PC-3 (cell line): ENCODE data around the gene ADAMTS15. TPM values are rescaled to one million over a fixed set of nuclear protein-coding genes. Genes with fewer than 3 reads are reported as not detected.

Experiments used
- ATAC-seq: fragments of 200-7000 bp; cut with Tn5 transposase; 2 replicates; pipeline ENCODE4 v1.9.1; 2020; ENCODE audit warnings: mild to moderate bottlenecking, moderate library complexity
- BruUV-seq: library from RNA; stranded (reverse); fragments of 400-500 nt; replicated peaks from 2 replicates; lab custom pipeline; 2021; lab: Mats Ljungman, UMichigan
- CTCF ChIA-PET: fragments of 300-600 bp; sonication (Branson Sonifier 250); formaldehyde crosslinking; loops from one replicate; lab custom pipeline; 2022; ENCODE audit warnings: antibody characterized with exemption; lab: Charles Lee
- POLR2A ChIA-PET: fragments of 300-600 bp; sonication (Branson Sonifier 250); formaldehyde crosslinking; loops from one replicate; lab custom pipeline; 2022; ENCODE audit warnings: antibody characterized with exemption; ENCODE audit not compliant: unreplicated experiment; lab: Charles Lee
- DNase-seq: peaks from one replicate; pipeline ENCODE4 v3.0.0-alpha.2; 2015
- H2AFZ ChIP-seq: fragments of 300-600 bp; sonication (generic); 2 replicates; pipeline ENCODE4 v1.6.0; 2016; ENCODE audit warnings: antibody characterized with exemption, low read length
- H3F3A ChIP-seq: fragments of 300-600 bp; sonication (generic); one replicate; pipeline ENCODE4 v1.6.0; 2017; ENCODE audit warnings: antibody characterized with exemption, low read length, control low read depth, mild to moderate bottlenecking; ENCODE audit not compliant: unreplicated experiment
- H3K27ac ChIP-seq: fragments of 300-600 bp; sonication (generic); 2 replicates; pipeline ENCODE4 v1.5.1; 2016; ENCODE audit warnings: mild to moderate bottlenecking, low read length
- H3K27me3 ChIP-seq: fragments of 300-600 bp; sonication (generic); 2 replicates; pipeline ENCODE4 v1.6.1; 2016; ENCODE audit warnings: low read length, mixed read lengths
- H3K36me3 ChIP-seq: fragments of 300-600 bp; sonication (generic); 2 replicates; pipeline ENCODE4 v1.6.1; 2016; ENCODE audit warnings: low read depth, mixed run types, low read length, mixed read lengths
- H3K4me1 ChIP-seq: fragments of 300-600 bp; sonication (generic); 2 replicates; pipeline ENCODE4 v1.5.1; 2016; ENCODE audit warnings: low read length; ENCODE audit not compliant: insufficient read depth
- H3K4me2 ChIP-seq: fragments of 300-600 bp; sonication (generic); 2 replicates; pipeline ENCODE4 v1.6.0; 2016; ENCODE audit warnings: low read length
- H3K4me3 ChIP-seq: fragments of 300-600 bp; sonication (generic); 2 replicates; pipeline ENCODE4 v1.5.1; 2016; ENCODE audit warnings: mild to moderate bottlenecking, low read length, mixed read lengths
- H3K79me2 ChIP-seq: fragments of 300-600 bp; sonication (generic); 2 replicates; pipeline ENCODE4 v1.6.1; 2017; ENCODE audit warnings: low read length, mixed read lengths
- H3K9ac ChIP-seq: fragments of 300-600 bp; sonication (generic); 2 replicates; pipeline ENCODE4 v1.6.0; 2016; ENCODE audit warnings: mild to moderate bottlenecking, low read length
- H3K9me2 ChIP-seq: fragments of 300-600 bp; sonication (generic); replicated peaks from 2 replicates; pipeline ENCODE4 v1.6.1; 2016; ENCODE audit warnings: mixed run types, low read length, mixed read lengths
- H3K9me3 ChIP-seq: fragments of 300-600 bp; sonication (generic); 2 replicates; pipeline ENCODE4 v1.6.1; 2016; ENCODE audit warnings: low read length, mixed read lengths
- H4K20me1 ChIP-seq: fragments of 300-600 bp; sonication (generic); 2 replicates; pipeline ENCODE4 v1.6.1; 2016; ENCODE audit warnings: low read length, mixed read lengths
- EZH2 ChIP-seq: fragments of 300-600 bp; sonication (generic); IDR thresholded peaks from one replicate; pipeline ENCODE4 v1.6.1; 2017; ENCODE audit warnings: antibody characterized with exemption, mild to moderate bottlenecking, low read length; ENCODE audit not compliant: unreplicated experiment
- EZH2phosphoT487 ChIP-seq: fragments of 300-600 bp; sonication (generic); IDR thresholded peaks from 2 replicates; pipeline ENCODE4 v1.6.1; 2018; ENCODE audit warnings: mild to moderate bottlenecking, antibody characterized with exemption, low read length, borderline replicate concordance
- intact Hi-C: fragments of 100-400 bp; cut with micrococcal nuclease; formaldehyde crosslinking; loops from 2 replicates; pipeline ENCODE4 v1.9.0; 2023
- total RNA-seq: library from RNA; depleted of rRNA; stranded (reverse); fragments of >200 nt; gene quantifications from 2 replicates; pipeline ENCODE4 v1.2.3, GENCODE V29; 2014
- TF ChIP-seq, protein P1 (sequence below): fragments of 300-600 bp; sonication (generic); conservative IDR thresholded peaks from 2 replicates; pipeline ENCODE4 v1.5.1; 2017; ENCODE audit warnings: antibody characterized with exemption, low read depth, mild to moderate bottlenecking, low read length

Gene ADAMTS15
- total RNA-seq, 1 experiment from 2014 or later = 16.8 TPM

DNA sequence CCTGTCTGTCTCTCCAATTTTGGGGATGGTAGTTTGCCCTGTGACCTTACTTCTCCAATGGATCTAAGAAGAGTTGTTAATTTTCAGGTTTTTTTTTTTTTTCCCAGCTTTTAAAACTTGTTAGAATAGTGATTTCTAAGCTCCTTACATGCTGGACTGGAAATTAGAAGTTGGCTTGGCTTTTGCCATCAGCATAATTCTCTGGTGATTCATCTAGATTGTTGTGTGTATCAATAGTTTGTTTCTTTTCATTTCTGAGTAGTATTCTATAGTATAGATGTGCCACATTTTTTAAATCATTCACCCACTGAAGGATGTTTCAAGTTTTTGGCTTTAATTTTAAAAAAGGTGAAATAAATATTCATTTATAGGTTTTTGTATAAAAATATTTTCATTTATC, 51.4 kb downstream of the ADAMTS15 start:
- H3K79me2 ChIP-seq = no peaks in the 10 kb centered on the region
- no peaks in the 10 kb centered on the region for H3K36me3 ChIP-seq
- H3K4me1 ChIP-seq = peaks cover 13% of the 10 kb centered on the region
- POLR2A ChIA-PET = interaction anchor here (0.6 kb wide), 1 partner anchor 137 kb away, joined by 8 read pairs; no protein-coding TSS in a partner anchor
- H2AFZ ChIP-seq = no peak overlapping the region
- DNase-seq (no peak), ATAC-seq (no peak)
- H3K27ac ChIP-seq = no peak overlapping the region
- CTCF ChIA-PET = no interaction called here
- H3K9me3 ChIP-seq = no peaks in the 10 kb centered on the region
- intact Hi-C loops = no loop called here
- no peaks in the 10 kb centered on the region for H3K27me3 ChIP-seq
- H3K9ac ChIP-seq = no peak overlapping the region
- H3F3A ChIP-seq = no peaks in the 10 kb centered on the region
- H4K20me1 ChIP-seq = no peaks in the 10 kb centered on the region
- H3K4me3 ChIP-seq = no peak overlapping the region
- TF ChIP-seq EZH2 (no peak), EZH2phosphoT487 (no peak)
- TF ChIP-seq, protein P1, sequence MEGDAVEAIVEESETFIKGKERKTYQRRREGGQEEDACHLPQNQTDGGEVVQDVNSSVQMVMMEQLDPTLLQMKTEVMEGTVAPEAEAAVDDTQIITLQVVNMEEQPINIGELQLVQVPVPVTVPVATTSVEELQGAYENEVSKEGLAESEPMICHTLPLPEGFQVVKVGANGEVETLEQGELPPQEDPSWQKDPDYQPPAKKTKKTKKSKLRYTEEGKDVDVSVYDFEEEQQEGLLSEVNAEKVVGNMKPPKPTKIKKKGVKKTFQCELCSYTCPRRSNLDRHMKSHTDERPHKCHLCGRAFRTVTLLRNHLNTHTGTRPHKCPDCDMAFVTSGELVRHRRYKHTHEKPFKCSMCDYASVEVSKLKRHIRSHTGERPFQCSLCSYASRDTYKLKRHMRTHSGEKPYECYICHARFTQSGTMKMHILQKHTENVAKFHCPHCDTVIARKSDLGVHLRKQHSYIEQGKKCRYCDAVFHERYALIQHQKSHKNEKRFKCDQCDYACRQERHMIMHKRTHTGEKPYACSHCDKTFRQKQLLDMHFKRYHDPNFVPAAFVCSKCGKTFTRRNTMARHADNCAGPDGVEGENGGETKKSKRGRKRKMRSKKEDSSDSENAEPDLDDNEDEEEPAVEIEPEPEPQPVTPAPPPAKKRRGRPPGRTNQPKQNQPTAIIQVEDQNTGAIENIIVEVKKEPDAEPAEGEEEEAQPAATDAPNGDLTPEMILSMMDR = no peak
- no peaks in the 10 kb centered on the region for H3K9me2 ChIP-seq
- no peak overlapping the region for H3K4me2 ChIP-seq
- no TSS peak for BruUV-seq

GRCh38 chr11:130504317-130504716, 55.9 kb downstream of the ADAMTS15 start:
- no peak overlapping the region for H3K27ac ChIP-seq
- ATAC-seq (no peak), DNase-seq (no peak)
- no peaks in the 10 kb centered on the region for H3K27me3 ChIP-seq
- H3K79me2 ChIP-seq = no peaks in the 10 kb centered on the region
- H3K9me3 ChIP-seq = no peaks in the 10 kb centered on the region
- peaks cover 5% of the 10 kb centered on the region for H3K4me1 ChIP-seq
- CTCF ChIA-PET = no interaction called here
- no peak overlapping the region for H2AFZ ChIP-seq
- no peak overlapping the region for H3K4me2 ChIP-seq
- H3K9ac ChIP-seq = no peak overlapping the region
- POLR2A ChIA-PET = no interaction called here
- no peaks in the 10 kb centered on the region for H3F3A ChIP-seq
- intact Hi-C loops = no loop called here
- BruUV-seq = no TSS peak
- peaks cover 7% of the 10 kb centered on the region; the same call in 1 of the 2 replicates for H3K36me3 ChIP-seq
- H3K4me3 ChIP-seq = no peak overlapping the region
- H3K9me2 ChIP-seq = no peaks in the 10 kb centered on the region
- H4K20me1 ChIP-seq = no peaks in the 10 kb centered on the region
- TF ChIP-seq, protein P1 = no peak
- TF ChIP-seq EZH2 = no peak
- TF ChIP-seq EZH2phosphoT487 = no peak

GRCh38 chr11:130508913-130509312, 60.5 kb downstream of the ADAMTS15 start:
- H3K9me2 ChIP-seq = no peaks in the 10 kb centered on the region
- H3K4me1 ChIP-seq = peaks cover 35% of the 10 kb centered on the region
- H3K4me2 ChIP-seq = no peak overlapping the region
- H3K36me3 ChIP-seq = peaks cover 7% of the 10 kb centered on the region; the same call in 1 of the 2 replicates
- H3K9ac ChIP-seq = no peak overlapping the region
- no peaks in the 10 kb centered on the region for H3K9me3 ChIP-seq
- DNase-seq (no peak), ATAC-seq (no peak)
- no peaks in the 10 kb centered on the region for H4K20me1 ChIP-seq
- no peaks in the 10 kb centered on the region for H3K79me2 ChIP-seq
- no peaks in the 10 kb centered on the region for H3K27me3 ChIP-seq
- TF ChIP-seq, protein P1 = no peak
- TF ChIP-seq EZH2 (no peak), EZH2phosphoT487 (no peak)
- no peak overlapping the region for H3K27ac ChIP-seq
- ChIA-PET POLR2A (no interaction called here), CTCF (no interaction called here)
- no peaks in the 10 kb centered on the region for H3F3A ChIP-seq
- H3K4me3 ChIP-seq = no peak overlapping the region
- no peak overlapping the region for H2AFZ ChIP-seq
- no TSS peak for BruUV-seq
- intact Hi-C loops = no loop called here
